AG09319 (cell line): ENCODE results near the gene HYOU1.

Experiments
- DNase-seq: peaks from one replicate; pipeline ENCODE4 v3.0.0-alpha.2; 2010; ENCODE audit warnings: low read depth; ENCODE audit errors: extremely low read depth
- TF ChIP-seq, protein P1 (sequence below): IDR thresholded peaks from 2 replicates; pipeline ENCODE4 v1.5.1; 2011; ENCODE audit warnings: low read depth, mild to moderate bottlenecking, inconsistent platforms, low read length, moderate library complexity

Gene HYOU1

DNA sequence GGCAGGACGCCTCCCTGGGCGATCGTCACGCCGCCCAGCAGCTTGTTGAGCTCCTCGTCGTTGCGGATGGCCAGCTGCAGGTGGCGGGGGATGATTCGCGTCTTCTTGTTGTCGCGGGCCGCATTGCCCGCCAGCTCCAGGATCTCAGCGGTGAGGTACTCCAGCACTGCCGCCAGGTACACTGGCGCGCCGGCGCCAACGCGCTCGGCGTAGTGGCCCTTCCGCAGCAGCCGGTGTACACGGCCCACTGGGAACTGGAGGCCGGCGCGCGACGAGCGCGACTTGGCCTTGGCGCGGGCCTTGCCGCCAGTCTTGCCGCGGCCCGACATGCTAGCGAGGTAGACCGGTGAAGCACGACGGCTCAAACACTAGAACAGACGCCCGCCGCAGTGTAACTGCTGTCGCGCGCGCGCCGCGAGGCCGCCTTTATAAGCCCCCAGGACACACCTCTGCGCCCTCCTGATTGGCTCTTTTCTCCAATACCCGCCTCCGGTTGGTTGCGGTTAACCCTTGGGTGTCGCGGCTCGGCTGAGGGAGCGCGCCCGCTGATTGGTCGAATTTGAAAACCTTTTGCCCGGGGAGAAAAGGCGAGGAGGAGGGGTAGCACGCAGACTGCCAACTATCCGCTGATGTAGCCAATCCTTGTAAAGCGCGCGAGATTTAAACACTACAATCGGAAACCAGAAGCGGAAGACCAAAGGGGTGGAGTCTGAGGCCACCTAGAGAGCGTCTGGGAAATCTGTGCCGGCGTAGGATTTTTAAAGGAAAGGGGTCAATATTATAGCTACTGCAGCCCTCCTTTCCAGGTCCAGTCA lies 38.3 kb upstream of the HYOU1 start:
- peak; percentile 99 for DNase-seq
- TF ChIP-seq, protein P1, sequence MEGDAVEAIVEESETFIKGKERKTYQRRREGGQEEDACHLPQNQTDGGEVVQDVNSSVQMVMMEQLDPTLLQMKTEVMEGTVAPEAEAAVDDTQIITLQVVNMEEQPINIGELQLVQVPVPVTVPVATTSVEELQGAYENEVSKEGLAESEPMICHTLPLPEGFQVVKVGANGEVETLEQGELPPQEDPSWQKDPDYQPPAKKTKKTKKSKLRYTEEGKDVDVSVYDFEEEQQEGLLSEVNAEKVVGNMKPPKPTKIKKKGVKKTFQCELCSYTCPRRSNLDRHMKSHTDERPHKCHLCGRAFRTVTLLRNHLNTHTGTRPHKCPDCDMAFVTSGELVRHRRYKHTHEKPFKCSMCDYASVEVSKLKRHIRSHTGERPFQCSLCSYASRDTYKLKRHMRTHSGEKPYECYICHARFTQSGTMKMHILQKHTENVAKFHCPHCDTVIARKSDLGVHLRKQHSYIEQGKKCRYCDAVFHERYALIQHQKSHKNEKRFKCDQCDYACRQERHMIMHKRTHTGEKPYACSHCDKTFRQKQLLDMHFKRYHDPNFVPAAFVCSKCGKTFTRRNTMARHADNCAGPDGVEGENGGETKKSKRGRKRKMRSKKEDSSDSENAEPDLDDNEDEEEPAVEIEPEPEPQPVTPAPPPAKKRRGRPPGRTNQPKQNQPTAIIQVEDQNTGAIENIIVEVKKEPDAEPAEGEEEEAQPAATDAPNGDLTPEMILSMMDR: no peak; the same call in 1 of the 2 replicates

DNA sequence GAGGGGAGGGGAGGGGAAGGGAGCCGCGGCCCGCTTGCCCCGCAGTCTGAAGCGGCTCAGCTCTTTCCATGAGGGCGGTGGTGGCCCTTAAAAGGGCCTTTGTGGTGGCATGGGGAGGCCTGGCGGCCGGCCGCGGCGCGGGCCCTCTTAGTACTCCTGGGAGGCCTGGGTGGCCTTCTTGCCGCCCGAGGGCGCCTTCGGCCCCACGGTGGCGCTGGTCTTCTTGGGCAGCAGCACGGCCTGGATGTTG lies 37.7 kb upstream of the HYOU1 start:
- TF ChIP-seq, protein P1: peak; percentile 72
- DNase-seq: peak; percentile 69

DNA sequence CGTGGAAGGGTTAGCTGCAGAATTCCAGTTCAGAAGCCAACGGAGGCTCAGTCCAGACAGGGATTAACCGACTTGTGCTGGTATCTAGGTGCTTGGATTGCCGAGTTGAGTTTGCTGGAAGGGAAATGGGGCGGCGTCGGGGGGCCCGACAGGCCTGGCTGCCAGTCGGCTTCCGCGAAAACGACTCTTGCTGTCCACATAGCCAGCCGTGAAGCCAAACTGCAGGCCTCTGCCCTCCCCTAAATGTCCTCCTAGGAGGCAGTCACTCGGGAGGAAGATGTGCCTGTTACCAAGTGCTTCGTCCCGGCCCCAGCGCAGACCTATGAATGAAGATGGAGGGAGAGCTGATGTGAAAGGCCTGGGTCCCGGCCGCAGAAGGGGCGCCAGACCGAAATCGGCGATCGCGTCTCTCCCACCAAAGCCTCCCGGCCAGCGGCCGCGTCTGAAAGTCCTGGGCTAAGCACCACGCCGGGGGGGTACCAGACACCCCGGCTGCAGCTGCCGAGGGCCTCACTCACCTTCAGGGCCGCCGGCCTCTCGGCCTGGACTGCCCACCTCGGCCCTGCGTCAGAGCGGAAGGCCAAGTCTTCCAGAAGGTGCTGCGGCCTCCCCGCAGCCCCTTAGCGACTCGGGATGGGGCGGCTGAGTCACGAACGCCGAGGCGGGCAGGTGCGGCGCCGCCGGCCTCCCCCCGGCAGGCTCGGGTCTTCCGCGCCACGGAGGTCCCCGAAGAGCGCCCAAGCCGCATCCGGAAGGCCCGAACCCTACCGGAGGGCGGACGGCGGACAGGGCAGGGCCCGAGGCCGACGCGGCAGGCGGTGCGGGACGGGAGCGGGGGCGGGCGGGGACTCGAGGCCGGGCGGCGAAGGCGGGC lies 37.2 kb upstream of the HYOU1 start:
- TF ChIP-seq, protein P1: no peak
- DNase-seq: no peak

DNA sequence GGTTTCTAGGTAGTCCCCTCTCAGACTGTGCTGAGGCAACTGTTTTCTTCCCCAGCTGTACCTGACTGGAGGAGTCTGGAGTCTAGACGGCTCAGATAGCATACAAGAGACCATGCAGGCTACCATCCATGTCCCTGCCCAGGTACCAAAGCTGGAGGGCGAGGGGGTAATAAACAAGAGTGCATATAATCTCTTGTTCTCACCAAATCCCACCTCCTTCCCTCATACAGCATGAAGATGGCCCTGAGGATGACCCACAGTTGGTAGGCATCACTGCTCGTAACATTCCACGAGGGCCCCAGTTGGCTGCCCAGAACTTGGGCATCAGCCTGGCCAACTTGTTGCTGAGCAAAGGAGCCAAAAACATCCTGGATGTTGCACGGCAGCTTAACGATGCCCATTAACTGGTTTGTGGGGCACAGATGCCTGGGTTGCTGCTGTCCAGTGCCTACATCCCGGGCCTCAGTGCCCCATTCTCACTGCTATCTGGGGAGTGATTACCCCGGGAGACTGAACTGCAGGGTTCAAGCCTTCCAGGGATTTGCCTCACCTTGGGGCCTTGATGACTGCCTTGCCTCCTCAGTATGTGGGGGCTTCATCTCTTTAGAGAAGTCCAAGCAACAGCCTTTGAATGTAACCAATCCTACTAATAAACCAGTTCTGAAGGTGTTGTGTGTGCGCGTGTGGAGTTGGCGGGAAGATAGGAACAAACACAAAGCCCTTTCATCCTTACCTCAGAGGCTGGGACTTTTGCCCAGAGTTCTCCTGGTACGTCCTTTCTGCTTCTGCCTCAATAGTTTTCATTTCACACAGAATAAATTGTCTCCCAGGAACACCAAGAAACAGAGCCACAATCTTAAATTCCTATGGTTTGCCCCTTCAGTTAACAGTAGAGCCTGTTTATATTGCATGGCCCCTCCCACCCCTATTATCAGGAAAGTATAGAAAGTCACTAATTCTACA lies 36.2 kb upstream of the HYOU1 start:
- TF ChIP-seq, protein P1: no peak
- DNase-seq: no peak

DNA sequence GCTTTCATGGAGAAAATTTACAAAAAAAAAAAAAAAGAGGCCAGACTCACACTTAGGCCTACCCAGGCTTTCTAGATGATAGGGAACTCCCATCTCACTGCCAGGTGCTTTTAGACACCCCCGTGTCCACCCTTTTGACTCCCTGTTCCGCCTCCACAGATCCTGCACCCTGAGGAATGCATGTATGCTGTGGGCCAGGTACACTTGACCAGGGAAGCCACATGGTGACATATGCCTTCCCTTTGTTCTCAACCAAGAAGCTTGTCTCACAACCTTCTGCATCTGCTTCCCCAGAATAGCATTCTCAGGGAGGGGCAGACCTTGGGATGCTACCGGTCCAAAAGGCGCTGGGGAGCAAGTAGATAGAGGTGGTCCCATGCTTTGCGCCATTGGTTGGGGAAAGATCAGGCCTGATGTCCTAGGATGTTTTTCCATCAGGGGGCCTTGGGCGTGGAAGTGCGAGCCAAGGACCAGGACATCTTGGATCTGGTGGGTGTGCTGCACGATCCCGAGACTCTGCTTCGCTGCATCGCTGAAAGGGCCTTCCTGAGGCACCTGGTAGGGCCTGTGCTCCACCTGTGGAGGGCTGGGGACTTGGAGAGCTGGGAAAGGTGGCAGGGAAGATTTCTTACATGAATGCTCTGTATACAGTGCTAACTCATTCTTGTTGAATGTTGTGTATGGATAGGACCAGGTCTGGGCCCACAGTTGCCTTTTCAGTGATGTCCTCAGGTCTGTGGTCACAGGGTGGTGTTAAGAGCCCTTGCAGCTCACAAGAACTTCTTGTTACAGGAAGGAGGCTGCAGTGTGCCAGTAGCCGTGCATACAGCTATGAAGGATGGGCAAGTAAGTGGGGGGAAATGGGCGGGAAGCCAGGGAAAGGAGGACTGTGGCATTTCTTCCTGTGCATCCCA lies 35.2 kb upstream of the HYOU1 start:
- DNase-seq: no peak
- TF ChIP-seq, protein P1: no peak

DNA sequence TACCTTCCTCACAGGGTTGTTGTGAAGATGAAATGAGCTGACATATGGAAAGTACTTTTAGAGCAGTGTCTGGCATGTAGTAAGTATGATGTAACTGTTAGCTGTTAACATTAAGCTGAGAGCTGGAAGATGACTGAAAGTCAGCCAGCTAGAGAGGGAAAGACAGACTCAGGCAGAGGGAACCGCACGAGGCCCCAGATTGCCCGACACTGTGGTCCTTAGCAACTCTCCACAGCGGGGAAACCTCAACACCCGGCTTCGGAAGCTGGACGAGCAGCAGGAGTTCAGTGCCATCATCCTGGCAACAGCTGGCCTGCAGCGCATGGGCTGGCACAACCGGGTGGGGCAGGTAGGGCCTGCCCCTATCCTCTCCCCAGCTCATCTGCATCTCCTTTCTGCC lies 34.2 kb upstream of the HYOU1 start:
- DNase-seq: no peak
- TF ChIP-seq, protein P1: no peak
